GM12874 (cell line): ENCODE measurements around the gene RASIP1.
A peak's percentile ranks its signal among the peaks of the same experiment; 100 is the strongest.

Source experiments
- TF ChIP-seq, protein P1 (sequence below): IDR thresholded peaks from 2 replicates; pipeline ENCODE4 v1.5.1; 2011; ENCODE audit warnings: low read depth, mild to moderate bottlenecking, control low read depth, low read length, moderate library complexity; ENCODE audit not compliant: insufficient read depth

Gene RASIP1

DNA sequence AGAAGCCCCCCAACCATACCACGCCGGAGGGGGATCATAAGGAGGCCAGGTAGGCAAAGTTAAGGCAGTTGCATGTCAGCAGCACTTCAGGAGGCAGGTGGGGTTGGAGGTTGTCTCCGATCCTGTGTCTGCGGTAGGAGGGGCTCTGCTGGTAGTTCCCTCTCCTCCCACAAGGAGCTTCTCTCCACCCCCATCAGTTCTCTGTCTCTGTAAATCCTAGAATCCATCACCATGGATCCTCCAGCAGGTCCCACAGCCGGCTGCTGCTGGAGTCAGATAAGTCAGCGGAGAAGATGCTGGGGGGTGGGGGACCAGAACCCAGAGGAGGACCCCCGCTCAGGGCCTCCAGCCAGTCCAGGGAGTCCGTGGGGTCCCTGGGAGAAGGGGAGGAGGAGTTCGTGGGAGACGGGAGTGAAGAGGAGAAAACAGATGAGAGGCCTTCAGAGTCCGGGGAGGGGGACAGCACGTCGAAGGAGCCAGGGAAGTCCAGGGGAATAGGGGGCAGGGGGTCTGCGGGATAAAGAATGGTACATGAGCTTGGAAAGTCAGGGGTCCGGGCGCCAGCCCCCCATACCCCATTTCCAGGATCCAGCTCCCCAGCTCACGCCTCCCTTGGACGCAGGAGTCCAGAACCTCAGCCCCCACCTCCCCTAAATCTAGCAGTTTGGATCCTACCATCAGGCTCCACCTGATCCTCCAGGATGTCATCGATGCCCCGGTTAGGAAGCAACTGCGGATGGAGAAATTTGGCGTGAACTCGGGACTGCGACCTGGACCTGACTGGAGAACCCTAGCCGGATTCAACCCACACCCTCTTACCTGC, 27.2 kb downstream of the RASIP1 start:
- TF ChIP-seq, protein P1, sequence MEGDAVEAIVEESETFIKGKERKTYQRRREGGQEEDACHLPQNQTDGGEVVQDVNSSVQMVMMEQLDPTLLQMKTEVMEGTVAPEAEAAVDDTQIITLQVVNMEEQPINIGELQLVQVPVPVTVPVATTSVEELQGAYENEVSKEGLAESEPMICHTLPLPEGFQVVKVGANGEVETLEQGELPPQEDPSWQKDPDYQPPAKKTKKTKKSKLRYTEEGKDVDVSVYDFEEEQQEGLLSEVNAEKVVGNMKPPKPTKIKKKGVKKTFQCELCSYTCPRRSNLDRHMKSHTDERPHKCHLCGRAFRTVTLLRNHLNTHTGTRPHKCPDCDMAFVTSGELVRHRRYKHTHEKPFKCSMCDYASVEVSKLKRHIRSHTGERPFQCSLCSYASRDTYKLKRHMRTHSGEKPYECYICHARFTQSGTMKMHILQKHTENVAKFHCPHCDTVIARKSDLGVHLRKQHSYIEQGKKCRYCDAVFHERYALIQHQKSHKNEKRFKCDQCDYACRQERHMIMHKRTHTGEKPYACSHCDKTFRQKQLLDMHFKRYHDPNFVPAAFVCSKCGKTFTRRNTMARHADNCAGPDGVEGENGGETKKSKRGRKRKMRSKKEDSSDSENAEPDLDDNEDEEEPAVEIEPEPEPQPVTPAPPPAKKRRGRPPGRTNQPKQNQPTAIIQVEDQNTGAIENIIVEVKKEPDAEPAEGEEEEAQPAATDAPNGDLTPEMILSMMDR: 0 out of 2 replicates have a peak, but pooled peaks have one; percentile 1

DNA sequence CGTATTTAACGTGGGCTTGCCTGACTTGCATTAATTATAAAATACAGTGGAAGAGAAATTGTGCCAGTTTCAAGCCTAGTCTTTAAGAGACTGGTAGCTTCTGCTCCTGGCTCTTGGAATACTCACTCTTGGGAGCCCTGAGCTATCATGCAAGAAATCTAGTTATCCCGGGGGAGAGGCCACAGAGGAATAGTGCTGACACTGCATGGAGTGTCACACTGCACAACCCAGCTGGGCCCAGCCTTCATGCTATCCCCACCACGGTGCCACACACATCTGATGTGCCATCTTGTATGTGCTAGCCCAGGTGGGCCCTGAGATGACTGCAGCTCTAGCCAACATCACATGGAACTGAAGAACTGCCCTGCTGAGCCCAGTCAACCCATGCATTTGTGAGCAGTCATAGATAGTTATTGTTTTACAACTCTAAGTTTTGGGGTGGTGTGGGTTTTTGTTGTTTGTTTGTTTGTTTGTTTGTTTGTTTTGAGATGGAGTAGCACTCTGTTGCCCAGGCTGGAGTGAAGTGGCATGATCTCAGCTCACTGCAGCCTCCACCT, 29.2 kb downstream of the RASIP1 start:
- TF ChIP-seq, protein P1: no peak

DNA sequence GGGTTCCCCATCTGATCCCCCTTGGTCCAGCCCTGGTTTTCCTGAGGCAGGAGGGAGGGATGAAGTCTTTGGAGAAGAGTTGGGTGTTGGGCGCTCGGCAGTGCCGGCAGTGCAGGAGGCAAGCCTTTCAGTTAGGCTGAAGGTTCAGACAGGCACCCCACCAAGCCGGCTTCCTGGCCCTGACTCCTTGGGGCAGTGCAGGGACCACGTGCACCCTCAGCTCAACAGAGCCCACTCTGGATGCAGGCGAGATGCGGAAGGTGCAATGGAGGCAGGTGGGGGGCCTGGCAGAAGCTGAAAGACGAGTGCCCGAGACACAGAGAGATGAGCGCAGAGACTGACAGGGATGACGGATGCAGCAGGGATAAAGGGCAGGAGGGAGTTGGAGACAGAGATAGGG, 31.9 kb downstream of the RASIP1 start:
- TF ChIP-seq, protein P1: no peak

DNA sequence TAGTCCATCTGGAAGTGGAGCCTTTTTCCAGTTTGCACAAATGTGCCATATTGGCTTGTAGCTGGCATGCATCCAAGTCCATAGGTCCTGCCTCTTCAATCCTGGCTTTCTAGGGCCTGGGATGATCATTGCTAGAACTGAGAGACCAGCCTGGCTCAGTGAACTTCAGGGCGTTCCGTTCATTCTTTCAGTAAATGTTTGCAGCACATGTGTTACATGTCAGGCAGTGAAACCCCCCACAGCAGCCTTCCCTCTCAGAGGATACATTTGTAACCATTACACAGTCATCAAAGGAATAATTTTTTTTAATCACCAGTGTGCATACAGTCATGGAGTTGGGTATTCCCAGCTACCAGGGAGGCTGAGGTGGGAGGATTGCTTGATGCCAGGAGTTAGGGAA, 35.0 kb downstream of the RASIP1 start:
- TF ChIP-seq, protein P1: no peak

DNA sequence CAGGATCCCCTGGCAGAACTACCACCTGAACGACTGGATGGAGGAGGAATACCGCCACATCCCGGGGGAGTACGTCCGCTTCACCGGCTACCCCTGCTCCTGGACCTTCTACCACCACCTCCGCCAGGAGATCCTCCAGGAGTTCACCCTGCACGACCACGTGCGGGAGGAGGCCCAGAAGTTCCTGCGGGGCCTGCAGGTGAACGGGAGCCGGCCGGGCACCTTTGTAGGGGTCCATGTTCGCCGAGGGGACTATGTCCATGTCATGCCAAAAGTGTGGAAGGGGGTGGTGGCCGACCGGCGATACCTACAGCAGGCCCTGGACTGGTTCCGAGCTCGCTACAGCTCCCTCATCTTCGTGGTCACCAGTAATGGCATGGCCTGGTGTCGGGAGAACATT, 37.1 kb downstream of the RASIP1 start:
- TF ChIP-seq, protein P1: no peak

DNA sequence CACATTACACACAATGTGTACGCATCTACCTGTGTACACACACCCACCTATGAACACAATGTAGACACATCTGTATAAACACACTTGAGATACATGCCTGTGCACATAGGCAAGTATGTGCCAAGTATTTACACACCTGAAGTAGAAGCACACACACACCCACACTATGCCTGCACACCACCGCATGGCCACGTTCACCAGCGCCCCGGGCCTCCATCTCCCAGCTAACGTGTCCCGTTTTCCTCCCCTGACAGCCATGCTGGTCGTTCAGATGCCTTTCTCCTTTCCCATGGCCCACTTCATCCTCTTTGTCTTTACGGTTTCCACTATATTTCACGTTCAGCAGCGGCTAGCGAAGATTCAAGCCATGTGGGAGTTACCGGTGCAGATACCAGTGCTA, 37.7 kb downstream of the RASIP1 start:
- TF ChIP-seq, protein P1: no peak

DNA sequence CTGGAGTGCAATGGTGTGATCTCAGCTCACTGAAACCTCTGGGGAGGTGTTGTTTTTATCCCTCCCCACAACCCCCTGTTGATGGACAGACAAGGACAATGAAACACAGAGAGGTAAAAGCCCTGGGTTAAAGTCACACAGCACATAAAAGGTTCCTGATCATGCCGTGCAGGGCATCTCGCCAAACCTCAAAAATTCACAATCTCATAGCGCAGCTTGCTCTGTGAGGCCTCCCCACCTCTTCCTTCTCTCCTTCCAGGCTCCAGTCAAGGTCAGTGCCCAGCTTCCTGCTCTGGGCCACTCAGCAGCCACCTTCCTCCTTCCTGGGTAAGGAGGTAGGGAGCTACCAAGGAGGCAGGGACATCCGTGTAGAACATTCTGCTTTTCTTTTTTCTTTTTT, 42.4 kb downstream of the RASIP1 start:
- TF ChIP-seq, protein P1: no peak
